PC-9 (cell line): ENCODE data around the gene PPP1R3D.

Experiments
- EZH2 ChIP-seq: fragments of 200-600 bp; sonication (generic); IDR thresholded peaks from 2 replicates; pipeline ENCODE4 v1.8.0; 2017; ENCODE audit warnings: antibody characterized with exemption, low read depth
- TF ChIP-seq, protein P1 (sequence below): fragments of 200-600 bp; sonication (generic); conservative IDR thresholded peaks from 2 replicates; pipeline ENCODE4 v1.6.1; 2017; ENCODE audit warnings: mixed run types, antibody characterized with exemption, mild to moderate bottlenecking, moderate library complexity

DNA sequence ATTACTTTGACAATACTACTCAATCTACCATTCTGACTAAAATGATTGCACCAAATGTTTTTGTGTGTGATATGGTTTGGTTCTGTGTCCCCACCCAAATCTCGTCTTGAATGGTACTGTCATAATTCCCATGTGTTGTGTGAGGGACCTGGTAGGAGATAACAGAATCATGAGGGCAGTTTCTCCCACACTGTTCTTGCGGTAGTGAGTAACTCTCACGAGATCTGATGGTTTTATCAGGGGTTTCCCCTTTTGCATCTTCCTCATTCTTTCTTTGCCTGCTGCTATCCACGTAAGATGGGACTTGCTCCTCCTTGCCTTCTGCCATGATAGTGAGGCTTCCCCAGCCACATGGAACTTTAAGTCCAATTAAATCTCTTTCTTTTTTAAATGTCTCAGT, 27.5 kb downstream of the PPP1R3D start:
- TF ChIP-seq, protein P1, sequence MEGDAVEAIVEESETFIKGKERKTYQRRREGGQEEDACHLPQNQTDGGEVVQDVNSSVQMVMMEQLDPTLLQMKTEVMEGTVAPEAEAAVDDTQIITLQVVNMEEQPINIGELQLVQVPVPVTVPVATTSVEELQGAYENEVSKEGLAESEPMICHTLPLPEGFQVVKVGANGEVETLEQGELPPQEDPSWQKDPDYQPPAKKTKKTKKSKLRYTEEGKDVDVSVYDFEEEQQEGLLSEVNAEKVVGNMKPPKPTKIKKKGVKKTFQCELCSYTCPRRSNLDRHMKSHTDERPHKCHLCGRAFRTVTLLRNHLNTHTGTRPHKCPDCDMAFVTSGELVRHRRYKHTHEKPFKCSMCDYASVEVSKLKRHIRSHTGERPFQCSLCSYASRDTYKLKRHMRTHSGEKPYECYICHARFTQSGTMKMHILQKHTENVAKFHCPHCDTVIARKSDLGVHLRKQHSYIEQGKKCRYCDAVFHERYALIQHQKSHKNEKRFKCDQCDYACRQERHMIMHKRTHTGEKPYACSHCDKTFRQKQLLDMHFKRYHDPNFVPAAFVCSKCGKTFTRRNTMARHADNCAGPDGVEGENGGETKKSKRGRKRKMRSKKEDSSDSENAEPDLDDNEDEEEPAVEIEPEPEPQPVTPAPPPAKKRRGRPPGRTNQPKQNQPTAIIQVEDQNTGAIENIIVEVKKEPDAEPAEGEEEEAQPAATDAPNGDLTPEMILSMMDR, result no peak
- TF ChIP-seq EZH2, result no peak
